ENCODE results near the gene SF3B6. TPM values are rescaled to one million over a fixed set of nuclear protein-coding genes. Genes with fewer than 3 reads are reported as not detected.

Gene SF3B6
- total RNA-seq, 1 donor from 2014 or later, result 124 TPM

DNA sequence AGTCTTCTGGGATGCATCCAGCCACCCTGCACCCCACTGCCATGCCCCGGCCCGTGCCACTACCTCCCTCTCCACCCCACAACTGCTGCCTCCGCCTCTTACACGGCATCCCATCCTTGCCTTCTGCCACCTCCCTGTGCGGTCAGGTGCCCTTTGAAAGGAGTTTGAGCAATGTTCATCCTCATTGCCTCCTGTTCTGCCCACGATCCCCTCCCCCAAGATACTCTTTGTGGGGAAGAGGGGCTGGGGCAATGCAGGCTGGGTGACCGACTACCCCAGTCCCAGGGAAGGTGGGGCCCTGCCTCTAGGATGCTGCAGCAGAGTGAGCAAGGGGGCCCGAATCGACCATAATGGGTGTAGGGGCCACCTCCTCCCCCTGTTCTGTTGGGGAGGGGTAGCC, 57.9 kb downstream of the SF3B6 start:
- no peak for DNase-seq

GRCh38 chr2:24017711-24018110, 58.4 kb downstream of the SF3B6 start:
- DNase-seq, result no peak

Small RNA genes within 50 kb of the gene (small RNA-seq; reads per million reads assigned to genes)
- not detected for gene RNU6-370P

Other genes with a start within 250 kb of the SF3B6 start
- gene ATAD2B, start 149.2 kb downstream of the SF3B6 start, total RNA-seq, result 68.5 TPM
- gene UBXN2A, start 135.9 kb downstream of the SF3B6 start, total RNA-seq, result 53.5 TPM
- gene MFSD2B, start 66.2 kb downstream of the SF3B6 start, total RNA-seq, result not detected
- 23.7 TPM for gene WDCP, start 28.9 kb downstream of the SF3B6 start, total RNA-seq
- gene FKBP1B, start 26.6 kb downstream of the SF3B6 start, total RNA-seq, result 60.0 TPM
- 11.9 TPM for gene TP53I3, start 8.5 kb upstream of the SF3B6 start, total RNA-seq
- gene PFN4, start 47.0 kb upstream of the SF3B6 start, total RNA-seq, result 0.47 TPM
- gene FAM228B, start 47.1 kb upstream of the SF3B6 start, total RNA-seq, result 109 TPM
- 3.9 TPM for gene FAM228A, start 98.7 kb upstream of the SF3B6 start, total RNA-seq

Data from occipital lobe (tissue), 3 donors.